Hepatocyte (in vitro differentiated cells): ENCODE data around the gene HJURP. TPM values are rescaled to one million over a fixed set of nuclear protein-coding genes. Genes with fewer than 3 reads are reported as not detected.
"Not testable (repeated sequence)": the region's sequence is repeated elsewhere in the genome, so short reads cannot be mapped to it uniquely, and the experiment has no call there.

Source experiments
- DNase-seq: peaks from one replicate; pipeline ENCODE4 v3.0.0-alpha.2; 2016; ENCODE audit warnings: low spot score
- H2AFZ ChIP-seq: fragments of 200-600 bp; sonication (generic); 2 replicates; pipeline ENCODE4 v1.6.0; 2016; ENCODE audit warnings: antibody characterized with exemption, mild to moderate bottlenecking
- H3K27ac ChIP-seq: fragments of 200-600 bp; sonication (generic); 2 replicates; pipeline ENCODE4 v1.5.1; 2016; ENCODE audit warnings: mild to moderate bottlenecking
- H3K27me3 ChIP-seq: fragments of 200-600 bp; sonication (generic); 2 replicates; pipeline ENCODE4 v1.6.1; 2016
- H3K36me3 ChIP-seq: fragments of 200-600 bp; sonication (generic); replicated peaks from 2 replicates; pipeline ENCODE4 v1.5.1; 2016; ENCODE audit warnings: low read depth; ENCODE audit not compliant: insufficient read depth
- H3K4me1 ChIP-seq: fragments of 200-600 bp; sonication (generic); 2 replicates; pipeline ENCODE4 v1.5.1; 2016; ENCODE audit warnings: mild to moderate bottlenecking, moderate library complexity; ENCODE audit not compliant: insufficient read depth
- H3K4me2 ChIP-seq: fragments of 200-600 bp; sonication (generic); 2 replicates; pipeline ENCODE4 v1.6.0; 2016
- H3K4me3 ChIP-seq: fragments of 200-600 bp; sonication (generic); 2 replicates; pipeline ENCODE4 v1.5.1; 2016; ENCODE audit warnings: mild to moderate bottlenecking
- H3K79me2 ChIP-seq: fragments of 200-600 bp; sonication (generic); 2 replicates; pipeline ENCODE4 v1.6.0; 2017; ENCODE audit warnings: mild to moderate bottlenecking
- H3K9me2 ChIP-seq: fragments of 200-600 bp; sonication (generic); replicated peaks from 2 replicates; pipeline ENCODE4 v1.6.0; 2017; ENCODE audit warnings: mild to moderate bottlenecking; ENCODE audit not compliant: insufficient read depth
- H3K9me3 ChIP-seq: fragments of 200-600 bp; sonication (generic); 2 replicates; pipeline ENCODE4 v1.5.1; 2016; ENCODE audit warnings: low read depth, mild to moderate bottlenecking
- H4K20me1 ChIP-seq: fragments of 200-600 bp; sonication (generic); 2 replicates; pipeline ENCODE4 v1.6.0; 2016; ENCODE audit warnings: mild to moderate bottlenecking; ENCODE audit not compliant: insufficient read depth, poor library complexity, severe bottlenecking
- CTCF ChIP-seq: fragments of 200-600 bp; sonication (generic); IDR thresholded peaks from 2 replicates; pipeline ENCODE4 v1.5.1; 2016; ENCODE audit warnings: antibody characterized with exemption, mild to moderate bottlenecking; ENCODE audit not compliant: poor library complexity
- EZH2 ChIP-seq: fragments of 200-600 bp; sonication (generic); IDR thresholded peaks from 2 replicates; pipeline ENCODE4 v1.6.1; 2016; ENCODE audit warnings: antibody characterized with exemption, mild to moderate bottlenecking, borderline replicate concordance
- EZH2phosphoT487 ChIP-seq: fragments of 200-600 bp; sonication (generic); IDR thresholded peaks from one replicate; pipeline ENCODE4 v1.6.1; 2018; ENCODE audit warnings: antibody characterized with exemption, mild to moderate bottlenecking, low read depth, moderate library complexity; ENCODE audit not compliant: unreplicated experiment, severe bottlenecking
- WGBS: methylation state at CpG from one replicate; pipeline ENCODE4 v1.1.6; 2016; ENCODE audit warnings: low lambda C conversion rate; ENCODE audit errors: missing lambda C conversion rate; 5-methylcytosine and 5-hydroxymethylcytosine counted together
- polyA plus RNA-seq: library from polyadenylated mRNA; unstranded; fragments of >200 nt; fragmentation: Nextera tagmentation; extraction: Ambion mirVana; gene quantifications from 2 replicates; pipeline ENCODE4 v1.2.1, GENCODE V29; 2016
- total RNA-seq: library from RNA; depleted of rRNA; stranded (reverse); fragments of >200 nt; gene quantifications from 2 replicates; pipeline ENCODE4 v1.2.3, GENCODE V29; 2014

HJURP gene
- total RNA-seq (5.0 and 5.3 TPM in 2 replicates), polyA plus RNA-seq (2.7 and 3.6 TPM in 2 replicates)

GRCh38 chr2:233854241-233854981 is at the start of gene HJURP:
TSS of gene HJURP (minus strand) at chr2:233854535. CDS start at chr2:233854500, 35 bp downstream.
- peak within 1 kb of the TSS; percentile 71 for H3K4me2 ChIP-seq
- H3K4me3 ChIP-seq = peak within 1 kb of the TSS; percentile 32
- H3K36me3 ChIP-seq = no peaks in the 10 kb centered on the region
- no peaks in the 10 kb centered on the region for H3K27me3 ChIP-seq
- peak; percentile 96 for DNase-seq
- no peaks in the 10 kb centered on the region for H3K9me2 ChIP-seq
- H3K9me3 ChIP-seq = no peaks in the 10 kb centered on the region
- no peaks in the 10 kb centered on the region for H3K4me1 ChIP-seq
- TF ChIP-seq CTCF (no peak), EZH2phosphoT487 (no peak), EZH2 (no peak)
- 2% methylated on average over 56 of the region's 60 CpGs for WGBS
- peak within 1 kb of the TSS; percentile 48 for H3K27ac ChIP-seq
- H3K79me2 ChIP-seq = peaks cover 38% of the 10 kb centered on the region
- H2AFZ ChIP-seq = peak within 1 kb of the TSS; percentile 51
- no peaks in the 10 kb centered on the region for H4K20me1 ChIP-seq

- TF ChIP-seq EZH2 (no peak), CTCF (no peak), EZH2phosphoT487 (no peak)
- 91% methylated on average over 4 of the region's 4 CpGs for WGBS
Observed at GRCh38 chr2:233901884-233902283, 47.5 kb upstream of the HJURP start.

GRCh38 chr2:233901367-233901766 is 47.0 kb upstream of the HJURP start:
- no peak for DNase-seq
- no peaks in the 10 kb centered on the region for H3K79me2 ChIP-seq
- H3K4me2 ChIP-seq = no peak overlapping the region
- H3K27ac ChIP-seq = no peak overlapping the region
- H3K4me1 ChIP-seq = no peaks in the 10 kb centered on the region
- H3K4me3 ChIP-seq = no peak overlapping the region
- 78% methylated on average over 4 of the region's 4 CpGs for WGBS
- H3K9me3 ChIP-seq = no peaks in the 10 kb centered on the region
- H4K20me1 ChIP-seq = no peaks in the 10 kb centered on the region
- no peaks in the 10 kb centered on the region for H3K9me2 ChIP-seq
- no peaks in the 10 kb centered on the region for H3K36me3 ChIP-seq
- TF ChIP-seq CTCF = no peak
- TF ChIP-seq EZH2phosphoT487 = no peak
- no peak for TF ChIP-seq EZH2
- H3K27me3 ChIP-seq = peaks cover 28% of the 10 kb centered on the region
- no peak overlapping the region for H2AFZ ChIP-seq

More at GRCh38 chr2:233901884-233902283, 47.5 kb upstream of the HJURP start:
- Histone ChIP-seq H3K27ac (no peak overlapping the region), H3K27me3 (peaks cover 28% of the 10 kb centered on the region), H3K4me2 (no peak overlapping the region), H3K79me2 (no peaks in the 10 kb centered on the region), H3K36me3 (no peaks in the 10 kb centered on the region), H3K9me2 (no peaks in the 10 kb centered on the region), H3K9me3 (no peaks in the 10 kb centered on the region), H3K4me3 (no peak overlapping the region), H2AFZ (no peak overlapping the region), H4K20me1 (no peaks in the 10 kb centered on the region), H3K4me1 (no peaks in the 10 kb centered on the region)
- DNase-seq = no peak

GRCh38 chr2:233896253-233896652 is 41.9 kb upstream of the HJURP start:
- not testable (repeated sequence) for H3K9me3 ChIP-seq, H3K27ac ChIP-seq, H4K20me1 ChIP-seq, H3K79me2 ChIP-seq, DNase-seq, H2AFZ ChIP-seq, H3K36me3 ChIP-seq, H3K4me3 ChIP-seq, H3K4me2 ChIP-seq, H3K9me2 ChIP-seq, H3K4me1 ChIP-seq
- WGBS = 89% methylated on average over 2 of the region's 2 CpGs
- peaks cover 26% of the 10 kb centered on the region for H3K27me3 ChIP-seq
